OCI-LY3 (cell line): ENCODE measurements around the gene PITPNM1.

ENCODE experiments used
- H2AFZ ChIP-seq: fragments of 200-600, 300-600 bp; shearing (Covaris generic); 2 replicates; pipeline ENCODE4 v1.6.0; 2014; ENCODE audit warnings: antibody characterized with exemption, low read depth, low read length
- H3K27ac ChIP-seq: fragments of 200-600, 300-600 bp; sonication (generic); 2 replicates; pipeline ENCODE4 v1.5.1; 2014; ENCODE audit warnings: mild to moderate bottlenecking, low read length, moderate library complexity, mixed read lengths
- H3K27me3 ChIP-seq: fragments of 200-600, 300-600 bp; sonication (generic); 2 replicates; pipeline ENCODE4 v1.6.1; 2014; ENCODE audit warnings: low read depth, low read length, mixed read lengths
- H3K36me3 ChIP-seq: fragments of 200-600, 300-600 bp; sonication (generic); replicated peaks from 2 replicates; pipeline ENCODE3; 2014; ENCODE audit warnings: low read depth, low read length, mixed read lengths
- H3K4me1 ChIP-seq: fragments of 300-600, 200-600 bp; sonication (generic); 2 replicates; pipeline ENCODE4 v1.6.1; 2014; ENCODE audit warnings: low read length, mixed read lengths
- H3K4me2 ChIP-seq: fragments of 200-600, 300-600 bp; sonication (generic); 2 replicates; pipeline ENCODE4 v1.6.1; 2014; ENCODE audit warnings: low read length, mixed read lengths
- H3K4me3 ChIP-seq: fragments of 300-600, 200-600 bp; sonication (generic); 2 replicates; pipeline ENCODE4 v1.5.1; 2014; ENCODE audit warnings: antibody characterized with exemption, mild to moderate bottlenecking, low read length, moderate library complexity
- H3K79me2 ChIP-seq: fragments of 300-600, 200-600 bp; shearing (Covaris generic); 2 replicates; pipeline ENCODE4 v1.6.1; 2014; ENCODE audit warnings: mild to moderate bottlenecking, low read length, mixed read lengths
- H3K9ac ChIP-seq: fragments of 300-600, 200-600 bp; shearing (Covaris generic); 2 replicates; pipeline ENCODE4 v1.6.0; 2014; ENCODE audit warnings: mild to moderate bottlenecking, low read length, moderate library complexity
- H3K9me3 ChIP-seq: fragments of 200-600, 300-600 bp; shearing (Covaris generic); 2 replicates; pipeline ENCODE4 v1.6.1; 2014; ENCODE audit warnings: low read length, mixed read lengths; ENCODE audit not compliant: insufficient read depth
- H4K20me1 ChIP-seq: fragments of 200-600, 300-600 bp; sonication (generic); 2 replicates; pipeline ENCODE4 v1.6.1; 2016; ENCODE audit warnings: low read length, mixed read lengths; ENCODE audit not compliant: insufficient read depth
- EZH2phosphoT487 ChIP-seq: fragments of 200-600 bp; shearing (Covaris generic); IDR thresholded peaks from 2 replicates; pipeline ENCODE4 v1.6.1; 2018; ENCODE audit warnings: antibody characterized with exemption, mixed run types, low read depth
- TF ChIP-seq, protein P1 (sequence below): fragments of 200-600, 300-600 bp; sonication (generic); IDR thresholded peaks from 2 replicates; pipeline ENCODE4 v1.5.1; 2014; ENCODE audit warnings: antibody characterized with exemption, low read length, low read depth

Gene PITPNM1

DNA sequence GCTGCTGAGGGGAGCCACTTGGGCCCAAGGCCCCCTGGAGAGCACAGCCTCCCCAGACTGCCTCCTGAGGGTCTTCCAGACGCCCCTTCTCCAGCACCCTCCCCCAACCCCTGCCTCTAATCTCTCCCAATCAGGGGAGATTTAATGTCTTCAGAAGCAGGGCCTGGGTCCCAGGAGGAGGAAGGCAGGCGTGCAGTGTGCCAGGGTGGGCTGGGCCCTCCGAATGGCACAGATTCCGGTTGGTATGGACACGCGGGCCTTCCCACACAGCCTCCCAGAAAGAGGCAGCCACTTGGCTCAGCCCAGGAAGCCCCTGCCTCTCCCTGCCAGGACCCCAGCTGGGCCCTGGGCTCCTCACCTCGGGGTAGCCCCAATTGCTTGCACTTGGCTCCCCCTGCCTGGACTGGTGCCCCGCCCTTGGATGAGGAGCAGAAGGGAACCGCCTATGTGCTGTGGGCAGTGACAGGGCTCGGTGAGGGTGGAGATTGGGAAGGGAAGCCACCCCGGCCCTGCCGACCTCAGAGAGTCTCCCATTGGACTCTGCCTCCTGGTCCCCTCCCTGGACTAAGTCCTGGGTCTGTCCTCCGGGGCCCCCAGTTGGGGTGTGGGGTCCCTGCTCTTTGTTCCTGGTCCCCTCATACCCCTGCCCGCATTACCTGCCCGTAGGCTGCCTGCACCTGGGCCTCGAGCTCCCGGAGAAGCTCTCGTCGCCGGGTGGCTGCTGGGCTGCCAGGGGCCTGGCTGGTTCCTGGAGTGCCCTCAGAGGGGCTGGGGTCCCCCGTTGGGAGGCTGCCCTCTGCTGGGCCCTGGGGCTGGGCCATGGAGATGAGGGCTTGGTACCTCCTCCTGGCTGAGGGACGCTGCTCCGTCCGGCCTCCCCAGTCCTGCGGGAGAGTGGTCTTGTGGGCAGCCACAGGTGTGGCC is 18.7 kb upstream of the PITPNM1 start:
- no peak overlapping the region for H2AFZ ChIP-seq
- H4K20me1 ChIP-seq = no peaks in the 10 kb centered on the region
- H3K27me3 ChIP-seq = peaks cover 11% of the 10 kb centered on the region
- no peak for TF ChIP-seq EZH2phosphoT487
- TF ChIP-seq, protein P1, sequence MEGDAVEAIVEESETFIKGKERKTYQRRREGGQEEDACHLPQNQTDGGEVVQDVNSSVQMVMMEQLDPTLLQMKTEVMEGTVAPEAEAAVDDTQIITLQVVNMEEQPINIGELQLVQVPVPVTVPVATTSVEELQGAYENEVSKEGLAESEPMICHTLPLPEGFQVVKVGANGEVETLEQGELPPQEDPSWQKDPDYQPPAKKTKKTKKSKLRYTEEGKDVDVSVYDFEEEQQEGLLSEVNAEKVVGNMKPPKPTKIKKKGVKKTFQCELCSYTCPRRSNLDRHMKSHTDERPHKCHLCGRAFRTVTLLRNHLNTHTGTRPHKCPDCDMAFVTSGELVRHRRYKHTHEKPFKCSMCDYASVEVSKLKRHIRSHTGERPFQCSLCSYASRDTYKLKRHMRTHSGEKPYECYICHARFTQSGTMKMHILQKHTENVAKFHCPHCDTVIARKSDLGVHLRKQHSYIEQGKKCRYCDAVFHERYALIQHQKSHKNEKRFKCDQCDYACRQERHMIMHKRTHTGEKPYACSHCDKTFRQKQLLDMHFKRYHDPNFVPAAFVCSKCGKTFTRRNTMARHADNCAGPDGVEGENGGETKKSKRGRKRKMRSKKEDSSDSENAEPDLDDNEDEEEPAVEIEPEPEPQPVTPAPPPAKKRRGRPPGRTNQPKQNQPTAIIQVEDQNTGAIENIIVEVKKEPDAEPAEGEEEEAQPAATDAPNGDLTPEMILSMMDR = no peak
- no peak overlapping the region for H3K4me2 ChIP-seq
- no peaks in the 10 kb centered on the region for H3K79me2 ChIP-seq
- no peak overlapping the region for H3K9ac ChIP-seq
- no peaks in the 10 kb centered on the region for H3K36me3 ChIP-seq
- H3K27ac ChIP-seq = no peak overlapping the region
- H3K4me3 ChIP-seq = no peak overlapping the region
- no peaks in the 10 kb centered on the region for H3K9me3 ChIP-seq
- H3K4me1 ChIP-seq = no peaks in the 10 kb centered on the region

GRCh38 chr11:67522844-67523555 is 17.8 kb upstream of the PITPNM1 start, which contains the start of gene CABP2:
Gene CABP2, minus strand, starts transcription at chr11:67523446. Its CDS starts 120 bp downstream, at chr11:67523326.
- Histone ChIP-seq H3K79me2 (no peaks in the 10 kb centered on the region), H3K9me3 (no peaks in the 10 kb centered on the region), H3K36me3 (no peaks in the 10 kb centered on the region), H3K27me3 (peaks cover 10% of the 10 kb centered on the region), H2AFZ (no peak within 1 kb of the TSS), H3K4me2 (no peak within 1 kb of the TSS), H3K27ac (no peak within 1 kb of the TSS), H4K20me1 (no peaks in the 10 kb centered on the region), H3K9ac (no peak within 1 kb of the TSS), H3K4me3 (no peak within 1 kb of the TSS), H3K4me1 (no peaks in the 10 kb centered on the region)
- TF ChIP-seq, protein P1 = no peak
- no peak for TF ChIP-seq EZH2phosphoT487

DNA sequence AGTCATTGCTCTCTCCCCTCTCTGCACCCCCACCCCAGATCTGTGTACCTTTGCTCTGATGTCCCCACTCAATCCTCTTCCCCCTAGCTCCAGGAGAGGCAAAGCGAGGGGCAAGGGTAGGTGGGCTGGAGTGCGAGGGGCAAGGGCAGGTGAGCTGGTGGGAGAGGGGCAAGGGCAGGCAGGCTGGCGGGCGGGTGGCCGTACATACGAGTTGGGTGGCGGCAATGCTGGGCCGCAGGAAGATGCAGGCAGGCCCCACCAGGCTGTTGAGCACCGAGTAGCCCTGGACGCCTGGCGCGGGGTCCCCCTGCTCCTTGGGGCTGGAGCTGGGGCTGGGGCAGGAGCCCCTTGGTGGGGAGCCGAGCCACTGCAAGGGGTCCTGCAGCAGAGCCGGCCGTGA is 17.2 kb upstream of the PITPNM1 start:
- Histone ChIP-seq H4K20me1 (no peaks in the 10 kb centered on the region), H3K4me1 (no peaks in the 10 kb centered on the region), H3K9ac (no peak overlapping the region), H3K27ac (no peak overlapping the region), H3K27me3 (peaks cover 5% of the 10 kb centered on the region), H3K36me3 (no peaks in the 10 kb centered on the region), H2AFZ (no peak overlapping the region), H3K4me3 (no peak overlapping the region), H3K9me3 (no peaks in the 10 kb centered on the region), H3K4me2 (no peak overlapping the region), H3K79me2 (no peaks in the 10 kb centered on the region)
- TF ChIP-seq, protein P1 = no peak
- no peak for TF ChIP-seq EZH2phosphoT487

DNA sequence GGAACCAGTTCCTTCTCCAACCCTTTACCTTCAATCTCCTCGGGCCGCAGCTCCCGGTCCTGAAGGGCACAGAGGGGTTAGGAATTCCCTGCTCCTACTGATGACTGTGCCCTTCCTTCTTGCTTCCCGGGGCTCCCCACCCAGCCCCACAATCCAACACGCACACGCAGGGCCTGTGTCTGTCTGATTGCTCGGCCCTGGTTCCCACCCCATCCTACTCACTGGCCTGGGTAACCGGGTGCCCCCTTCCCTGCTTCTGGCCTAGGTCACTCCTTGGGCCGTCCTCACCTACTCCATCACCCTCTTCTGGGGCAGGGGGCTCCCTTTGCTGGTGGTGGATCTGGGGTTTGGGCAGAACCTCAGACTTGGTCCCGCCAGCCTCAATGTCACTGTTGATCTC is 16.8 kb upstream of the PITPNM1 start:
- no peaks in the 10 kb centered on the region for H3K36me3 ChIP-seq
- no peaks in the 10 kb centered on the region for H3K9me3 ChIP-seq
- no peaks in the 10 kb centered on the region for H4K20me1 ChIP-seq
- no peak overlapping the region for H3K4me3 ChIP-seq
- no peaks in the 10 kb centered on the region for H3K79me2 ChIP-seq
- H2AFZ ChIP-seq = no peak overlapping the region
- H3K9ac ChIP-seq = no peak overlapping the region
- no peak overlapping the region for H3K27ac ChIP-seq
- no peak overlapping the region for H3K4me2 ChIP-seq
- peaks cover 1% of the 10 kb centered on the region for H3K27me3 ChIP-seq
- TF ChIP-seq, protein P1 = no peak
- no peak for TF ChIP-seq EZH2phosphoT487
- no peaks in the 10 kb centered on the region for H3K4me1 ChIP-seq
